HEK293 (cell line): ENCODE measurements around the gene NDUFS7.

Source experiments
- CTCF ChIA-PET: fragments of 350-600 bp; formaldehyde crosslinking; extraction: SDS; loops from one replicate; lab custom pipeline; 2021; ENCODE audit warnings: antibody characterized with exemption; lab: Yijun Ruan, JAX
- POLR2A ChIA-PET: fragments of 300-600 bp; formaldehyde crosslinking; extraction: SDS; loops from one replicate; lab custom pipeline; 2020; ENCODE audit warnings: antibody characterized with exemption, inconsistent platforms; lab: Yijun Ruan, JAX
- H3K27ac ChIP-seq: fragments of 200-500 bp; sonication (Bioruptor generic); 2 replicates; pipeline ENCODE4 v1.5.1; 2014; ENCODE audit warnings: low read depth, low read length, control low read depth, inconsistent platforms; ENCODE audit errors: extremely low read depth
- H3K36me3 ChIP-seq, 2 experiments: fragments of 200-500 bp in 1 of 2; sonication (Bioruptor generic) in 1 of 2; 1 replicate in 1 of 2; 2 replicates in 1 of 2; pipeline ENCODE4 v1.5.1; 2014 to 2017; ENCODE audit warnings: inconsistent platforms in 2 of 2, low read length in 2 of 2; ENCODE audit not compliant: control insufficient read depth in 2 of 2, insufficient read depth in 1 of 2
- H3K4me1 ChIP-seq: fragments of 200-500 bp; sonication (Bioruptor generic); 2 replicates; pipeline ENCODE4 v1.5.1; 2014; ENCODE audit warnings: mild to moderate bottlenecking, low read length, inconsistent platforms; ENCODE audit not compliant: control insufficient read depth, insufficient read depth
- H3K4me3 ChIP-seq: 2 replicates; pipeline ENCODE4 v1.5.1; 2011; ENCODE audit warnings: low read depth, mild to moderate bottlenecking, control low read depth, low read length, moderate library complexity
- H3K9me3 ChIP-seq: fragments of 200-500 bp; sonication (Bioruptor generic); 2 replicates; pipeline ENCODE4 v1.5.1; 2014; ENCODE audit warnings: low read depth, low read length, inconsistent platforms; ENCODE audit not compliant: control insufficient read depth, insufficient read depth
- EGR2 ChIP-seq: fragments of 450-650 bp; formaldehyde crosslinking; IDR thresholded peaks from 2 replicates; pipeline ENCODE4 v1.5.1; 2016; ENCODE audit warnings: low read depth, missing biosample characterization, missing genetic modification characterization
- ELK4 ChIP-seq: IDR thresholded peaks from 2 replicates; pipeline ENCODE4 v1.6.1; 2011; ENCODE audit warnings: mild to moderate bottlenecking, low read depth, low read length, borderline replicate concordance
- GLIS1 ChIP-seq: fragments of 450-650 bp; formaldehyde crosslinking; IDR thresholded peaks from 2 replicates; pipeline ENCODE4 v1.5.1; 2016; ENCODE audit warnings: missing biosample characterization, missing genetic modification characterization
- GLIS2 ChIP-seq: fragments of 450-650 bp; formaldehyde crosslinking; IDR thresholded peaks from 2 replicates; pipeline ENCODE4 v1.5.1; 2016; ENCODE audit warnings: missing biosample characterization, missing genetic modification characterization
- HOXA7 ChIP-seq: sonication (generic); formaldehyde crosslinking; IDR thresholded peaks from 2 replicates; pipeline ENCODE4 v1.8.1; 2022; ENCODE audit warnings: missing genetic modification reagents, borderline replicate concordance
- SCRT1 ChIP-seq: fragments of 450-650 bp; formaldehyde crosslinking; IDR thresholded peaks from 2 replicates; pipeline ENCODE4 v1.5.1; 2016; ENCODE audit warnings: missing biosample characterization, missing genetic modification characterization, borderline replicate concordance
- SCRT2 ChIP-seq: fragments of 450-650 bp; formaldehyde crosslinking; IDR thresholded peaks from 2 replicates; pipeline ENCODE4 v1.5.1; 2016; ENCODE audit warnings: missing biosample characterization, missing genetic modification characterization
- SP2 ChIP-seq: fragments of 450-650 bp; formaldehyde crosslinking; IDR thresholded peaks from 2 replicates; pipeline ENCODE4 v1.5.1; 2016; ENCODE audit warnings: missing biosample characterization, missing genetic modification characterization
- YY2 ChIP-seq: fragments of 450-650 bp; formaldehyde crosslinking; IDR thresholded peaks from 2 replicates; pipeline ENCODE4 v1.5.1; 2016; ENCODE audit warnings: missing biosample characterization, missing genetic modification characterization
- ZFHX2 ChIP-seq: fragments of 450-650 bp; formaldehyde crosslinking; conservative IDR thresholded peaks from 2 replicates; pipeline ENCODE4 v1.5.1; 2016; ENCODE audit warnings: missing biosample characterization, missing genetic modification characterization
- ZIC2 ChIP-seq: fragments of 450-650 bp; formaldehyde crosslinking; IDR thresholded peaks from 2 replicates; pipeline ENCODE4 v1.5.1; 2016; ENCODE audit warnings: missing biosample characterization, missing genetic modification characterization
- ZNF19 ChIP-seq: fragments of 450-650 bp; formaldehyde crosslinking; IDR thresholded peaks from 2 replicates; pipeline ENCODE4; 2016; ENCODE audit warnings: missing biosample characterization, missing genetic modification characterization, low read depth
- ZNF280C ChIP-seq: fragments of 450-650 bp; formaldehyde crosslinking; IDR thresholded peaks from 2 replicates; pipeline ENCODE4 v1.5.1; 2016; ENCODE audit warnings: missing biosample characterization, missing genetic modification characterization
- ZNF518A ChIP-seq: fragments of 450-650 bp; formaldehyde crosslinking; conservative IDR thresholded peaks from 2 replicates; pipeline ENCODE4 v1.5.1; 2016; ENCODE audit warnings: low read depth, missing biosample characterization, missing genetic modification characterization
- ZNF600 ChIP-seq: fragments of 450-650 bp; formaldehyde crosslinking; IDR thresholded peaks from 2 replicates; pipeline ENCODE4 v1.5.1; 2016; ENCODE audit warnings: missing biosample characterization, missing genetic modification characterization
- ZNF623 ChIP-seq: fragments of 450-650 bp; formaldehyde crosslinking; IDR thresholded peaks from 2 replicates; pipeline ENCODE4 v1.5.1; 2016; ENCODE audit warnings: missing biosample characterization, missing genetic modification characterization
- ZNF777 ChIP-seq: fragments of 450-650 bp; formaldehyde crosslinking; IDR thresholded peaks from 2 replicates; pipeline ENCODE4 v1.5.1; 2017; ENCODE audit warnings: missing biosample characterization, missing genetic modification characterization, borderline replicate concordance
- TF ChIP-seq, protein P1 (sequence below): fragments of 450-650 bp; formaldehyde crosslinking; IDR thresholded peaks from 2 replicates; pipeline ENCODE4 v1.5.1; 2017; ENCODE audit warnings: missing biosample characterization, missing genetic modification characterization

Gene NDUFS7

GRCh38 chr19:1430246-1430645 lies 46.5 kb downstream of the NDUFS7 start:
- ChIA-PET POLR2A (interaction anchor here (0.7 kb wide), 1 partner anchor 168 kb away, joined by 3 read pairs; no protein-coding TSS in a partner anchor), CTCF (interaction anchor here (0.6 to 0.8 kb wide), 2 partner anchors 14 to 25 kb away, joined by 3 read pairs; no protein-coding TSS in a partner anchor)
- H3K4me3 ChIP-seq, result no peak overlapping the region
- H3K9me3 ChIP-seq, result no peaks in the 10 kb centered on the region
- H3K27ac ChIP-seq, result no peak overlapping the region
- H3K4me1 ChIP-seq, result no peaks in the 10 kb centered on the region
- H3K36me3 ChIP-seq, result peaks cover 17 to 87% of the 10 kb centered on the region in 2 experiments; a peak in 2 of 3 replicates
- TF ChIP-seq GLIS2 (tag by site-specific recombination) (peak; percentile 48), ZNF777 (no peak), EGR2 (tag by site-specific recombination) (0 out of 2 replicates have a peak, but pooled peaks have one; percentile 24), GLIS1 (tag by site-specific recombination) (peak; percentile 92), SCRT2 (peak; percentile 56), ZFHX2 (tag by site-specific recombination) (peak; percentile 34), YY2 (tag by site-specific recombination) (no peak), SCRT1 (tag by site-specific recombination) (peak; percentile 74), SP2 (0 out of 2 replicates have a peak, but pooled peaks have one; percentile 8), ZNF518A (no peak)
- TF ChIP-seq, protein P1, sequence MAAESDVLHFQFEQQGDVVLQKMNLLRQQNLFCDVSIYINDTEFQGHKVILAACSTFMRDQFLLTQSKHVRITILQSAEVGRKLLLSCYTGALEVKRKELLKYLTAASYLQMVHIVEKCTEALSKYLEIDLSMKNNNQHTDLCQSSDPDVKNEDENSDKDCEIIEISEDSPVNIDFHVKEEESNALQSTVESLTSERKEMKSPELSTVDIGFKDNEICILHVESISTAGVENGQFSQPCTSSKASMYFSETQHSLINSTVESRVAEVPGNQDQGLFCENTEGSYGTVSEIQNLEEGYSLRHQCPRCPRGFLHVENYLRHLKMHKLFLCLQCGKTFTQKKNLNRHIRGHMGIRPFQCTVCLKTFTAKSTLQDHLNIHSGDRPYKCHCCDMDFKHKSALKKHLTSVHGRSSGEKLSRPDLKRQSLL, result peak; percentile 16; the same call in 1 of the 2 replicates

DNA sequence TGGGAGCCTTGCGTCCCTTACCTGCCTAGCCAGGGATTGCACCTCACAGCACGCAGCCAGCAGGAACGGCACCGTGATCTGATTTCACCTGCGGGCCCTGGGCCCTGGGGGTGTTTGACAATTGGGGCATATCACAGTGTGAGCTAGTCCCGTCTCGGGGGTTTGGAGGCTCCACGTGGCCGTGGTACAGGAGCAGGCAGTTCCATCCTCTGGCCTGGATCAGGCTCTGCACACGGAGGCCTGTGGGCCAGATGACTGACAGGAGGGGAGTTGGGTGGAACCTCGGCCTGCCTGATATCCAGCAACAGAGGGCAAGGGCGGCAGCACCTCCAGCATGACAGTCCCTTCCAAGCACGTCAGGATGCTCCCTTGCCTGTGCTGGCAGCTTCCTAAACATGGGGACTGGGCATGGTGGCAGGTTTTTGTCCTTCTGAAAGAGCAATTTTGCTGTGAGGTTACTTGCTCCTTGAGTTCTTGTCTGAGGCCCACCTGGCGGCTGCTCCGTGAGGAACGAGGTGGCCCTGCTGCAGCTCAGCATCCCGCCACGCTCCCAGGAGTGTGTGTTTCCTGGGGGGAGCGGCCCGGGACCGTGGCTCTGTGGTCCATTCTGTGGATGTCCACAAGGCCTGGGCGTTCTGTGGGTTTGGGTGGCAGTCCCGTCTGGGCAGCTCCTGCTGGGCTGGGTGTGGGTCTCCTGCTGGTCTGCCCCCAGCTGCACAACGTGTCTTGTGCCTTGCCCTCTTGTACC lies 48.2 kb downstream of the NDUFS7 start:
- CTCF ChIA-PET, result interaction anchor here (0.6 to 0.7 kb wide), 2 partner anchors 407 to 1779 kb away, joined by 3 to 4 read pairs; no protein-coding TSS in a partner anchor
- Histone ChIP-seq H3K4me3 (no peak overlapping the region), H3K27ac (peak overlapping the region; percentile 5; the same call in 1 of the 2 replicates), H3K4me1 (no peaks in the 10 kb centered on the region), H3K9me3 (no peaks in the 10 kb centered on the region), H3K36me3 (peaks cover 17 to 76% of the 10 kb centered on the region in 2 experiments; a peak in 2 of 3 replicates)
- POLR2A ChIA-PET, result interaction anchor here (0.7 kb wide), 1 partner anchor 11 kb away, joined by 4 read pairs; no protein-coding TSS in a partner anchor
- TF ChIP-seq ZIC2 (tag by site-specific recombination), result 0 out of 2 replicates have a peak, but pooled peaks have one; percentile 7
- TF ChIP-seq ZNF19 (tag by site-specific recombination), result no peak
- peak; percentile 81; the same call in 1 of the 2 replicates for TF ChIP-seq ZNF600

GRCh38 chr19:1432507-1432887 lies 48.8 kb downstream of the NDUFS7 start:
- TF ChIP-seq HOXA7 (CRISPR knock-in tag) (no peak), ELK4 (no peak), ZNF19 (tag by site-specific recombination) (no peak), ZNF623 (tag by site-specific recombination) (peak; percentile 43; the same call in 1 of the 2 replicates), ZNF280C (no peak)
- H3K9me3 ChIP-seq, result no peaks in the 10 kb centered on the region
- no peaks in the 10 kb centered on the region for H3K4me1 ChIP-seq
- ChIA-PET CTCF (no interaction called here), POLR2A (no interaction called here)
- no peak overlapping the region for H3K4me3 ChIP-seq
- H3K27ac ChIP-seq, result no peak overlapping the region
- H3K36me3 ChIP-seq, result peaks cover 17 to 70% of the 10 kb centered on the region in 2 experiments; a peak in 2 of 3 replicates
